Measurements from ENCODE around the gene ANKRD44. TPM values are rescaled to one million over a fixed set of nuclear protein-coding genes. Genes with fewer than 3 reads are reported as not detected.

Gene ANKRD44
- polyA plus RNA-seq, 6 donors from 2014 or later = 107 to 176 (median 141) TPM

GRCh38 chr2:196994764-196995163 is 315.8 kb downstream of the ANKRD44 start:
- Mint-ChIP-seq H3K4me3 (peak overlapping the region in 1 of 8 donors; percentile 29), H3K27me3 (no peaks in the 10 kb centered on the region), H3K9me3 (no peaks in the 10 kb centered on the region), H3K27ac (peak overlapping the region in 2 of 6 donors; percentile 47 to 89), H3K36me3 (peaks cover 17 to 29% of the 10 kb centered on the region in 2 donors), H3K4me1 (peaks cover 14 to 19% (median 16%) of the 10 kb centered on the region in 3 donors)
- ATAC-seq (ENCODE audit: low read depth in 2 of 2) (no peak), DNase-seq (no peak)

- no peaks in the 10 kb centered on the region for H3K9me3 Mint-ChIP-seq
- no peak for ATAC-seq (ENCODE audit: low read depth in 2 of 2)
- no peak overlapping the region for H3K4me3 Mint-ChIP-seq
- no peak for DNase-seq
- peaks cover 16 to 27% (median 20%) of the 10 kb centered on the region in 3 donors for H3K4me1 Mint-ChIP-seq
- peak overlapping the region in 3 of 6 donors; percentile 35 to 59 (median 44) for H3K27ac Mint-ChIP-seq
- H3K36me3 Mint-ChIP-seq = peaks cover 17 to 34% of the 10 kb centered on the region in 2 donors
- no peaks in the 10 kb centered on the region for H3K27me3 Mint-ChIP-seq
These were observed 317.0 kb downstream of the ANKRD44 start for GRCh38 chr2:196993617-196994016.

GRCh38 chr2:196992466-196992865 is 318.1 kb downstream of the ANKRD44 start:
- H3K27ac Mint-ChIP-seq = peak overlapping the region in 4 of 6 donors; percentile 54 to 80 (median 56)
- no peaks in the 10 kb centered on the region for H3K27me3 Mint-ChIP-seq
- peak overlapping the region in 1 of 8 donors; percentile 22 for H3K4me3 Mint-ChIP-seq
- no peak for ATAC-seq (ENCODE audit: low read depth in 2 of 2)
- no peaks in the 10 kb centered on the region for H3K9me3 Mint-ChIP-seq
- H3K4me1 Mint-ChIP-seq = peaks cover 24 to 39% (median 26%) of the 10 kb centered on the region in 3 donors
- no peak for DNase-seq
- H3K36me3 Mint-ChIP-seq = peaks cover 17 to 33% of the 10 kb centered on the region in 2 donors

GRCh38 chr2:196990788-196991461 is 319.7 kb downstream of the ANKRD44 start:
- DNase-seq (no peak), ATAC-seq (ENCODE audit: low read depth in 2 of 2) (no peak)
- Mint-ChIP-seq H3K27ac (peak overlapping the region in 4 of 6 donors; percentile 53 to 88 (median 58)), H3K9me3 (no peaks in the 10 kb centered on the region), H3K4me3 (peak overlapping the region in 1 of 8 donors; percentile 78), H3K27me3 (no peaks in the 10 kb centered on the region), H3K36me3 (peaks cover 17 to 30% of the 10 kb centered on the region in 2 donors), H3K4me1 (peaks cover 24 to 43% (median 39%) of the 10 kb centered on the region in 3 donors)

GRCh38 chr2:196990092-196990491 is 320.5 kb downstream of the ANKRD44 start:
- peaks cover 24 to 30% of the 10 kb centered on the region in 2 donors for H3K36me3 Mint-ChIP-seq
- H3K27ac Mint-ChIP-seq = peak overlapping the region; percentile 4 to 63 (median 56)
- no peak for ATAC-seq (ENCODE audit: low read depth in 2 of 2)
- peaks cover 28 to 45% (median 43%) of the 10 kb centered on the region in 3 donors for H3K4me1 Mint-ChIP-seq
- H3K27me3 Mint-ChIP-seq = no peaks in the 10 kb centered on the region
- no peak overlapping the region for H3K4me3 Mint-ChIP-seq
- DNase-seq = no peak
- H3K9me3 Mint-ChIP-seq = no peaks in the 10 kb centered on the region

- Mint-ChIP-seq H3K27me3 (no peaks in the 10 kb centered on the region), H3K4me1 (peaks cover 28 to 45% (median 43%) of the 10 kb centered on the region in 3 donors), H3K4me3 (no peak overlapping the region), H3K9me3 (no peaks in the 10 kb centered on the region), H3K36me3 (peaks cover 24 to 28% of the 10 kb centered on the region in 2 donors), H3K27ac (peak overlapping the region in 4 of 6 donors; percentile 9 to 61 (median 42))
- DNase-seq (no peak), ATAC-seq (ENCODE audit: low read depth in 2 of 2) (no peak)
These were observed 321.1 kb downstream of the ANKRD44 start for GRCh38 chr2:196989496-196989895.

- ATAC-seq (ENCODE audit: low read depth in 2 of 2) (no peak), DNase-seq (no peak)
- H3K4me1 Mint-ChIP-seq = peaks cover 28 to 45% (median 43%) of the 10 kb centered on the region in 3 donors
- H3K36me3 Mint-ChIP-seq = peaks cover 24 to 25% of the 10 kb centered on the region in 2 donors
- peak overlapping the region in 5 of 6 donors; percentile 68 to 90 (median 80) for H3K27ac Mint-ChIP-seq
- no peak overlapping the region for H3K4me3 Mint-ChIP-seq
- no peaks in the 10 kb centered on the region for H3K9me3 Mint-ChIP-seq
- H3K27me3 Mint-ChIP-seq = no peaks in the 10 kb centered on the region
These were observed 321.9 kb downstream of the ANKRD44 start for GRCh38 chr2:196988639-196989038.

- Mint-ChIP-seq H3K27me3 (no peaks in the 10 kb centered on the region), H3K36me3 (peaks cover 19 to 24% of the 10 kb centered on the region in 2 donors), H3K4me1 (peaks cover 28 to 45% (median 43%) of the 10 kb centered on the region in 3 donors), H3K9me3 (no peaks in the 10 kb centered on the region), H3K4me3 (peak overlapping the region in 1 of 8 donors; percentile 19), H3K27ac (peak overlapping the region in 5 of 6 donors; percentile 61 to 89 (median 80))
- ATAC-seq (ENCODE audit: low read depth in 2 of 2) = no peak
- DNase-seq = no peak
These were observed 322.8 kb downstream of the ANKRD44 start for GRCh38 chr2:196987649-196988364.

- peaks cover 25 to 45% (median 40%) of the 10 kb centered on the region in 3 donors for H3K4me1 Mint-ChIP-seq
- peaks cover 0 to 3% (median 0%) of the 10 kb centered on the region in 7 donors for H3K9me3 Mint-ChIP-seq
- H3K27me3 Mint-ChIP-seq = no peaks in the 10 kb centered on the region
- H3K27ac Mint-ChIP-seq = peak overlapping the region in 4 of 6 donors; percentile 11 to 80 (median 68)
- DNase-seq = no peak
- peaks cover 19 to 20% of the 10 kb centered on the region in 2 donors for H3K36me3 Mint-ChIP-seq
- no peak for ATAC-seq (ENCODE audit: low read depth in 2 of 2)
- no peak overlapping the region for H3K4me3 Mint-ChIP-seq
These were observed 323.3 kb downstream of the ANKRD44 start for GRCh38 chr2:196987298-196987648.

- H3K27ac Mint-ChIP-seq = peak overlapping the region in 4 of 6 donors; percentile 5 to 71 (median 48)
- H3K9me3 Mint-ChIP-seq = peaks cover 0 to 5% (median 0%) of the 10 kb centered on the region in 7 donors
- peaks cover 11 to 19% of the 10 kb centered on the region in 2 donors for H3K36me3 Mint-ChIP-seq
- no peak overlapping the region for H3K4me3 Mint-ChIP-seq
- ATAC-seq (ENCODE audit: low read depth in 2 of 2) = peak; percentile 69 to 72
- DNase-seq = no peak
- H3K27me3 Mint-ChIP-seq = no peaks in the 10 kb centered on the region
- peaks cover 21 to 46% (median 31%) of the 10 kb centered on the region in 3 donors for H3K4me1 Mint-ChIP-seq
These were observed 324.9 kb downstream of the ANKRD44 start for GRCh38 chr2:196985511-196986183.

GRCh38 chr2:196984903-196985302 is 325.7 kb downstream of the ANKRD44 start:
- Mint-ChIP-seq H3K36me3 (peaks cover 7 to 19% of the 10 kb centered on the region in 2 donors), H3K4me1 (peaks cover 16 to 39% (median 24%) of the 10 kb centered on the region in 3 donors), H3K9me3 (peaks cover 0 to 5% (median 0%) of the 10 kb centered on the region in 7 donors), H3K27me3 (no peaks in the 10 kb centered on the region), H3K4me3 (no peak overlapping the region), H3K27ac (peak overlapping the region in 4 of 6 donors; percentile 46 to 71 (median 68))
- no peak for DNase-seq
- no peak for ATAC-seq (ENCODE audit: low read depth in 2 of 2)

- Mint-ChIP-seq H3K9me3 (peaks cover 0 to 5% (median 0%) of the 10 kb centered on the region in 7 donors), H3K27ac (peak overlapping the region in 2 of 6 donors; percentile 7 to 71), H3K36me3 (peaks cover 7 to 13% of the 10 kb centered on the region in 2 donors), H3K27me3 (no peaks in the 10 kb centered on the region), H3K4me3 (no peak overlapping the region), H3K4me1 (peaks cover 12 to 38% (median 17%) of the 10 kb centered on the region in 3 donors)
- ATAC-seq (ENCODE audit: low read depth in 2 of 2) = no peak
- DNase-seq = no peak
These were observed 326.6 kb downstream of the ANKRD44 start for GRCh38 chr2:196983934-196984333.

GRCh38 chr2:196980473-196980872 is 330.1 kb downstream of the ANKRD44 start:
- H3K4me1 Mint-ChIP-seq = peaks cover 0 to 8% (median 7%) of the 10 kb centered on the region in 3 donors
- peaks cover 0 to 7% (median 0%) of the 10 kb centered on the region in 7 donors for H3K9me3 Mint-ChIP-seq
- H3K27me3 Mint-ChIP-seq = no peaks in the 10 kb centered on the region
- ATAC-seq (ENCODE audit: low read depth in 2 of 2) = no peak
- no peak overlapping the region for H3K4me3 Mint-ChIP-seq
- H3K36me3 Mint-ChIP-seq = peaks cover 3 to 6% of the 10 kb centered on the region in 2 donors
- no peak overlapping the region for H3K27ac Mint-ChIP-seq
- DNase-seq = no peak
